CD4-positive, alpha-beta T cell treated with Interleukin-21 for 1 hour (primary cell): Measurements from ENCODE around the gene SLC8A3.

Experiments
- DNase-seq: peaks from one replicate; pipeline ENCODE4 v3.0.0-alpha.2; 2020

The SLC8A3 gene

DNA sequence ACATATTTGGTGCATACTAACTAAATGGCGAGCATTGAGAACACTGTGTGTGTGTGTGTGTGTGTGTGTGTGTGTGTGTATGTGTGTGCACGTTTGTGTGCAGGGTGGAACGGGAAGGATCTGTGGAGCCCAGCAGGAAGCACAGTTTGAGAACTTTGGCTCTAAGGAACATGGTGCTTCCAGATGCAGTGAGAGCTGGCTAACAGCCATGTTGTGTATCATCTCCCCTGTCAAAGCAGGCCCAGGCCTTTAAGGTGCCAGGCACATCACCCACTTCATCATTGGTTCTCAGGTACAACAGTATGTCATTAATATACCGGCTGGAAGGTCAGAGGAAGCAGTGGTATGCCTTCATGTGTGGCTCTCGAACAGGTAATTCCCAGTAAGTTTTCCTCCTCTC is 72.5 kb downstream of the SLC8A3 start:
- DNase-seq = no peak

GRCh38 chr14:70114621-70115156 is 74.1 kb downstream of the SLC8A3 start:
- DNase-seq = no peak

DNA sequence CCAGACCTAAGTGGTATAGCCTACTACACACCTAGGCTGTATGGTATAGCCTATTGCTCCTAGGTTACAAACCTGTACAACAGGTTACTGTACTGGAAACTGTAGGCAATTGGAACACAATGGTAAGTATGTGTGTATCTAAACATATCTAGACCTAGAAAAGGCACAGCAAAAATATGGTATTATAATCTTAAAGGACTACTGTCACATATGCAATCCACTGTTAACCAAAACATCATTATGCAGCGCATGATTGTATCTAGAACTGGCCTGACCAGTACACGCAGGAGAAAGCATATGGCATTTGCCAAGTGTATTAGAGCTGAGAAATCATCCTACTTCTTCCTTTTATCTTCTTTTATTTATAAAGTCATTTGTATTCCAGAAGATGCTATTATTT is 75.5 kb downstream of the SLC8A3 start:
- no peak for DNase-seq

DNA sequence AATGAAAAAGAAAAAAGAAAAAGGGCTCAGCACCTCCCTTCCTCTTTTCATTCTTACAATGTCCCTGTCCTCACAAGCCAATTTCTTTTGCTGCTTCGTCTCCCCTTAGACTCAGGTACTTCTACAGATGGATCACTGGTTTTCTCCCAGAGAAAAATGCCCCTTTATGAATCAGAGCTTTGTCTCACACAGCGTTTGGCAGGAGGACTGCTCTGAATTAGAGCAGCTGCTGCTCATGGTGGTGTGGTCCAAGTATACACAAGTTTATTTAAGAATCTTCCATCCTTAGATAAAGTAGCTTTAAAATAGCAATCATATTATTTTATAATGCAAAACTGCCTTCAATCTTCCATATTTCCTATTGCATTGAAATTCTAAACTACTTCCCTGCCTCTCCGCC is 80.3 kb downstream of the SLC8A3 start:
- no peak for DNase-seq

- no peak for DNase-seq
Measured at GRCh38 chr14:70107309-70107708, 81.4 kb downstream of the SLC8A3 start.

DNA sequence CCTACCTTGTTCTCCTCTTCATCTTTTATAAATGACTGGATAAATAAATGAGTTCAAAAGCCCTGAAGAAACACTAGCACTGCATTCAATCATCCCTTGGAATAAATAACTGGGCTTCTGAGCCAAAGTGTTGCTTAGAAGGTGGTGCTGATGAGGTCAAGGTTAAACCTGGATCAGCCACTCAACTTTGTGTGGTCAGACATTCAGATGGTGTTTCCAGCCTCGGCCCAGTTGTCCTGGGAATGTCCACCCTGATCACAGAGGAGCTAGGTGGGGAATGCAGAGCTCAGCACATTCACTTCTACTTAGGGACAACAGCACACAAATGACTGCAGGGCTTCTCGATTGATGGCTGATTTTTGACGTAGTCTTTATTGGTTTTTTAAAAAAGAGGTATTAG is 88.7 kb downstream of the SLC8A3 start:
- no peak for DNase-seq

DNA sequence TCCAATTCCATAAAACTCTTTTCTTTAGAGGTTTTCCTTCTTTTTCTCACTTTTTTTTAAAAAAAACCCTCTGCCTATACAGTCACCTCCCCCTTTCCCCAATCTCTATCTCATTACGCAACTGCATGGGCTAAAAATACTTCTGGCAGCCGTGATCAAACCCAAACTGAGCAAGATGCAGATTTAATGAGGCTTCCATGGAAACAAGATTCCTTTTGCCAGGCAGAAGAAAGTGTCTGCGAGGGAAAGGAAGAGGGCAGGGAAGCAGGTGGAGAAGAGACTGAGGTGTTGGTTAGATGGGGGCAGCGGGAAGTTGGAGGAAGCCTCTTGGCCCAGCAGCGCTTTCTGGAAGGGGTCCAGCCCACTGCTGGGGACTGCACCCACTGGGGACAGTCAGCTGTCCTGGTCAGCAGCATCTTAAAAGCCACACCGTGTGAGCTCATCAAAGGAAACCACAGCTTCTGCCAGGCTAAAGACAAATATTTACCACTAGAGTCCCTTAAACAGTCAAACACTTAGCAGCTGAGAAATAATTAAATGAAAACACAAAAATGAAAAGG is 90.4 kb downstream of the SLC8A3 start:
- no peak for DNase-seq

- DNase-seq = no peak
Measured at GRCh38 chr14:70097576-70098249, 91.0 kb downstream of the SLC8A3 start.

GRCh38 chr14:70096866-70097265 is 91.9 kb downstream of the SLC8A3 start:
- DNase-seq = no peak

DNA sequence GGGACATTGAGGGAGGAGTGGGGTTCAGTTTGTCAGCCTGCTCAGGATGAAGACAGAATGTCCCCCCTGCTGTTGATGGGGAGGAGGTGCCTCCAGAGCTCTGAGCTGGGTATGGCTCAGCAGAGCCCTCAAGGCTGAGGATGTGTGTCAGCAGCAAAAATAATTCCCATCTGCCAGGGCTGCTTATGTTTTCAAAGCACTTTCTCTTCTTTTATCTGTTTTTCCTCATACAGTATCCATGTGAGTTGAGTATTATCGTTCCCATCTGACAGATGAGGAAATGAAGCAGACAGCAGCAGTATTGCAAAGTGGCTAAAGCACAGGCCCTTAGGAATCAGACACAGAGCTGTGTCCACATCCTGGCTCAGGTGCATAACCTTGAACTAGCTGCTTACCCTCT is 94.1 kb downstream of the SLC8A3 start:
- DNase-seq = no peak

- DNase-seq = no peak
Measured at GRCh38 chr14:70094106-70094505, 94.6 kb downstream of the SLC8A3 start.

DNA sequence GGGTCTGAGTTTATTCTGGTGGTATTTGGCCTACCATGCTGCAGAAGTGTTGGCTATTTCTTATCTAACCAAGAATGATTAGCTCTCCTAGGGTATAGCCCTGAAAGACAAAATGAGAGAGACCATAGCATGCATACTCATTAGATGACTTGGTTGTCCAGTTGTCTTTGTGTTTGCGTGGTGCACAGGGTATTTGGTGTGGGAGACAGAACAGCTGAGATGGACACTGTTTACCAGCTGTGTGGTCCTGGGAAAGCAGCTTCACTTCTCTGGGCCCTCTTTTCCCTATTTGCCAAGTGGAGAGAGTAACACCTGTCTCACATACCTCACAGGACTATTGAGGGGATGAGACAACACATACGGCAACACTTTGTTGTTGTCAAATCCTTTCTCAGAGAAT is 95.6 kb downstream of the SLC8A3 start:
- DNase-seq = no peak

DNA sequence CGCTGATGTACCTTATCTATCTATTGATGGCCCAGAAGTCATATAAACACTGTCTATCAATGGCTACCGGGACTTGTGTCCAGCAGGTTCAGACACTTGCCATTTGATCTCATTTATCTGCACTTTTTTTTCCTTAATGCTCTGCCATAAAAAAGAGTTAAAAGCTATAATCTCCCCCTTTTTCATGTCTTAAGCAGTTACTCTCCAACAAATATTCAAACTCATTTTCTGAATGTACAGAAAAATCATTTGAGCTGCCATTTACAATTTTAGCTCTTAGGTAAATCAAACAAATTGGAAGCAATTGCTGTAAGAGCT is 101.4 kb downstream of the SLC8A3 start:
- no peak for DNase-seq

- DNase-seq = no peak
Measured at GRCh38 chr14:70086685-70087379, 101.9 kb downstream of the SLC8A3 start.

GRCh38 chr14:70084226-70084625 is 104.5 kb downstream of the SLC8A3 start:
- no peak for DNase-seq

- no peak for DNase-seq
Measured at GRCh38 chr14:70082394-70082793, 106.4 kb downstream of the SLC8A3 start.

- DNase-seq = no peak
Measured at GRCh38 chr14:70080076-70080475, 108.7 kb downstream of the SLC8A3 start.

DNA sequence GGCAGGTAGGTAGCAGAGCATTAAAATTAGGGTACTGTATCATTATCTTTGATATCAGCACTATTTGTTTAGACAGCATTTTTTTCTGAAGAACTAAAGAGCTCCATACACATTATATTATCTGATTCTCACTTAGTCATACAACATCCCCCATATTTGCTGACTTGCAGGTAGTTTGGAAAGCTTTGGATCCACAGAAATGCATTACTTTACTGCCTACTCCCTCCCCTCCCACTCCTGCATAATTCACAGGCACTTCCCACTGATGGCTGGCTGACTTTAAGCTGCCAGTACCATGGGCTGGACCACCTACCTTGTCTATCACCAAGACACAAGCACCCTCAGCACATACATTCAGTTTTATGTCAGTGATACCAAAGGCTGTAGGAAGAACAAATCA is 110.4 kb downstream of the SLC8A3 start:
- no peak for DNase-seq

DNA sequence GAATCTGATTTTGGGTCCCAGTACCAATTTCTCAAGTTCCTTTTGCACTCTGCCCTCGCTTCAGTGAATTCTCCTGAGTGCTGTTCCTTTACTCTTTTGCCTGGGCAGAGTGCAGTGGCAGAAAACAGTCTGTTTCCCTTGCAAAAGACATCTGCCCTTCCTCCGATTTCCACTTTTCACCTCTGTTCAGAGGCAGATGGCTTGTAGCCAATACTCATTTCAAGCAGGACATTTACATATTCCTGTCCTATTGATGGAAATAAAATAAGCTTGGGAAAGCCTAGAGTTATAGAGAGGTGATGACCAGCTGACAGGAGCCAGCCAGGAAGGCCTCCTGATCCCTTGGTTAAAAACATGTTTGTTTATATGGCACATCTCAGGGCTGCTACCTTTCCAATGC is 111.0 kb downstream of the SLC8A3 start:
- DNase-seq = no peak

DNA sequence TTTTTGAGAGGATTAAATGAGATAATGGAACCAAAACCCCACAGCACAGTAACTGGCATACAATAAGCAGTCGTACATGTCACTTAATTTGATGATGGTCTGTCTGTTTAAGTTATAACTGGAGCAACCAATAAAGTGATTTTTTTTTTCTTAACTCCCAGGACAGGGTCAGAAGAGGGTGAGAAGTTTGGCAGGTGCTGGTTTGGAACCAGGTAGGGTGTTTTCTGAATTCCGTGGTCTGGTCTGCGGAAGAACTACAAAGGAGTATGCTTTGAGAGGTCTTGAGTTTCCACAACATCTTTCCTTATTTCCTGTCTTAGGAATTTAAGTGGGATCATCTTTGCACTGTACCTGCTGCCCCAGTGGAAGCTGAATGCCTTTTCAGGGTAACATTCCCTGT is 111.7 kb downstream of the SLC8A3 start:
- no peak for DNase-seq

GRCh38 chr14:70073924-70074566 is 114.7 kb downstream of the SLC8A3 start:
- DNase-seq = peak; percentile 20

DNA sequence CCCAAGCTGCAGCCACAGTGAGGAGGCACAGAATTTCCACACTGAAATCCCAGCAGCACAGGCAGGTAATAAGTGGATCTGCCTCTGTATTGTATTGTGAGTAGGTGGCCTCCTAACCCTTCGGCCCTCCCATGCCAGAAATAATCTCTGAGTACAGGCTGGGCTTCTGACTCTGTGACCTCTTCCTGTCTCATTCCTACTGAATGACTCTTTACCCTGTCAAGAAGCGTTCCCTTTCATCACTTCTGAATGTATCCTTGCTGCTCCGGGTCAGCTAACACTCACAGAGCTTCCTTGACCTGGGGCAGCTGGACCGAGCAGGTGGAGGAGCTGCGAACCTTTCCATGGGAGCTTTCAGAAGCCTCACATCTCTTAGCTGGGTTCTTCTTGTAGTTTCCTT is 119.6 kb downstream of the SLC8A3 start:
- DNase-seq = no peak

DNA sequence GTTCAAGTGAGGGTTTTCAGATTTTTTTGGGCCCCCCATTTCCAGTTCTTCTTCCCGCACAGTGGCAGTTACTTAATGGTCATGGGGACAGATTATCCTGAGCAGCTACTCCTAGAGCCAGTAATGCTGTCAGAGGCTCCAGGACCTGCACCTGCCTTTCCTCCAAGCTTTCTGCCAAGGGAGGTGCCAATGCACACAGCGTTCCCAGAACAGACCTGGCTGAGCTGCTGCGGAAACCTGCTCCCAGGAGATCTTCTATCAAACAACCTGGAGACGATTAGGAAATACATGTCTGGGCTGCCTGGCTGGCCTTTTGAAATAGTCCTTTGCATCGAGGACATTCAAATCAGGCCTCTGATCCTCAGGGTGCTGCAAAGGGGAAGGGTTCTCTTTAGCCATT is 120.9 kb downstream of the SLC8A3 start:
- no peak for DNase-seq
